Left renal pelvis (tissue), 4 donors: Measurements from ENCODE around the gene KLHL30. TPM values are rescaled to one million over a fixed set of nuclear protein-coding genes. Genes with fewer than 3 reads are reported as not detected.

Experiments used
- DNase-seq, 4 donors: peaks; one replicate each; pipeline ENCODE4 v3.0.0-alpha.2; 2013; ENCODE audit warnings: low read depth in 4 of 4, low spot score in 3 of 4
- polyA plus RNA-seq, 4 donors: library from polyadenylated mRNA; unstranded; fragments of 120-200 nt; gene quantifications; one replicate each; pipeline ENCODE4 v1.2.1, GENCODE V29; 2013; ENCODE audit not compliant: insufficient read length in 4 of 4

The KLHL30 gene
- polyA plus RNA-seq, 4 donors = 0.10 to 0.50 (median 0.31) TPM

DNA sequence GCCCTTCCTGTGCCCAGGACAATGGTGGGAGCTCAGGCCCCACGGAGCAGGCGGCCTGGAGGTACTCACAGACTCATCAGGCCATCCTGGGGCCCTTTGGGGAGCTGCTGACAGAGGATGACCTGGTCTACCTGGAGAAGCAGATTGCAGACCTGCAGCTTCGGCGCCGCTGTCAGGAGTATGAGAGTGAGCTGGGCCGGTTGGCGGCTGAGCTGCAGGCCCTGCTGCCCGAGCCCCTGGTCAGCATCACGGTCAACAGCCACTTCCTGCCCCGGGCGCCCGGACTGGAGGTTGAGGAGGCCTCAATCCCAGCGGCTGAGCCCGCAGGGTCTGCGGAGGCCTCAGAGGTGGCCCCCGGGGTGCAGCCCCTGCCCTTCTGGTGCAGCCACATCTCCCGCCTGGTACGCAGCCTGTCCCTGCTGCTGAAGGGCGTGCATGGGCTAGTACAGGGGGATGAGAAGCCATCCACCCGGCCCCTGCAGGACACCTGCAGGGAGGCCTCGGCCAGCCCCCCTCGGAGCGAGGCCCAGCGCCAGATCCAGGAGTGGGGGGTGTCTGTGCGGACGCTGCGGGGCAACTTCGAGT, 8.3 kb upstream of the KLHL30 start:
- DNase-seq = no peak

DNA sequence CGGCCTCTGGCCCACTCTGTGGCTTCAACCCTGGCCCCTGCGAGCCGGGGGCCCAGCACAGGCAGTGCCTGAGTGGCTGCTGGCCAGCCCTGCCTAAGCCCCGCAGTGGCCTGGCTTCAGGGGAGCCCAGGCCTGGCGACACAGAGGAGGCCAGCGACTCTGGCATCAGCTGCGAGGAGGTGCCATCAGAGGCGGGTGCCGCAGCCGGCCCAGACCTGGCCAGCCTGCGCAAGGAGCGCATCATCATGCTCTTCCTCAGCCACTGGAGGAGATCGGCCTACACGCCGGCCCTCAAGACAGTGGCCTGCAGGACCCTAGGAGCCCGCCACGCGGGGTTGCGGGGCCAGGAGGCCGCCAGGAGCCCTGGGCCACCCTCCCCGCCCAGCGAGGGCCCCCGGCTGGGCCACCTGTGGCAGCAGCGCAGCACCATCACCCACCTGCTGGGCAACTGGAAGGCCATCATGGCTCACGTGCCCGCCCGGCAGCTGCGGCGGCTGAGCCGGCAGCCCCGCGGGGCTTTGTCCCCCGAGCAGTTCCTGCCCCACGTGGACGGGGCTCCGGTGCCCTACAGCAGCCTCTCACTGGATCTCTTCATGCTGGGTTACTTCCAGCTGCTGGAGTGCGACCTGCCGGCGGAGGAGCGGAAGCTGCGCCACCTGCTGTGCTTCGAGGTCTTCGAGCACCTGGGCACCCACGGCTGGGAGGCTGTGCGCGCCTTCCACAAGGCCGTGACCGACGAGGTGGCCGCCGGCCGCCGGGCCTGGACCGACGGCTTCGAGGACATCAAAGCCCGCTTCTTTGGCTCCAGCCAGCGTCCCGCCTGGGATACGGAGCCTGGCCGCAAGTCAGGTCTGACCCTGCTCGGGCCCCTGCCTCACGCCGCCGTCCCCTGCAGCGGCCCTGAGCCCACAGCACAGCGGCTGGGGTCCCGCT, 7.5 kb upstream of the KLHL30 start:
- DNase-seq = no peak

DNA sequence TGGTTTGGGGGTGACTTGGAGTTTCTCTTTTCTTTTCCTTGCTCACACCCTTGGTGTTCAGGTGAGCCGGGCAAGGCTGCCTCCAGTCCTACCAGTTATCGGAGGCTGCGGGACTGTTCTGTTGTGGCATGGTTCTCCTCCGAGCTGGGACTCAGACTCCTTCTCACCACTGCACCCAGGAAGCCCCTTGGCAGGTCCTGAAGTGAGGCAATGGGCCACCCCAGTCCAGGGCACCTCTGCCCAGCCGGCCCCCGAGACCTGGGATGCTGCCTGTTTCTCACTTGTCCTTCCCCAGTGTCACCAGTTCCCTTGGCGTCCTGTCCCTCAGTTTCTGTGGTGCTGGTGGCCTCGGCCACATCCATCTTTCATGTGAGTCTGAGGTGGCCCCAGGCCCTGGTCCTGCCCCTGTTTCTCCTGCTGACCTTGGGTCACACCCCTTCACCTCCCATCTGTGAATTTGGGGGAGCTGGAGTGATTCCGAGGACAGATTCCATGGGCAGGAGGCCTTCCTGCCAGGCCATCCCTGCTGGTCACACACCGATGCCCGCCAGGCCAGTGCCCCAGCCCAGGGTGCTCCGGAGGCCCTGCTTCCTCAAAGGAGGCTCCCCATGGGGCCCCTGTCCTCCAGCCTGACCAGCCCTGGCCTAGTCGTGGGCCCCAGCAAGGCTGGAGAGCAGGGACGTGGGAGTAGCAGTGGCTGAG, 6.6 kb upstream of the KLHL30 start:
- no peak for DNase-seq

DNA sequence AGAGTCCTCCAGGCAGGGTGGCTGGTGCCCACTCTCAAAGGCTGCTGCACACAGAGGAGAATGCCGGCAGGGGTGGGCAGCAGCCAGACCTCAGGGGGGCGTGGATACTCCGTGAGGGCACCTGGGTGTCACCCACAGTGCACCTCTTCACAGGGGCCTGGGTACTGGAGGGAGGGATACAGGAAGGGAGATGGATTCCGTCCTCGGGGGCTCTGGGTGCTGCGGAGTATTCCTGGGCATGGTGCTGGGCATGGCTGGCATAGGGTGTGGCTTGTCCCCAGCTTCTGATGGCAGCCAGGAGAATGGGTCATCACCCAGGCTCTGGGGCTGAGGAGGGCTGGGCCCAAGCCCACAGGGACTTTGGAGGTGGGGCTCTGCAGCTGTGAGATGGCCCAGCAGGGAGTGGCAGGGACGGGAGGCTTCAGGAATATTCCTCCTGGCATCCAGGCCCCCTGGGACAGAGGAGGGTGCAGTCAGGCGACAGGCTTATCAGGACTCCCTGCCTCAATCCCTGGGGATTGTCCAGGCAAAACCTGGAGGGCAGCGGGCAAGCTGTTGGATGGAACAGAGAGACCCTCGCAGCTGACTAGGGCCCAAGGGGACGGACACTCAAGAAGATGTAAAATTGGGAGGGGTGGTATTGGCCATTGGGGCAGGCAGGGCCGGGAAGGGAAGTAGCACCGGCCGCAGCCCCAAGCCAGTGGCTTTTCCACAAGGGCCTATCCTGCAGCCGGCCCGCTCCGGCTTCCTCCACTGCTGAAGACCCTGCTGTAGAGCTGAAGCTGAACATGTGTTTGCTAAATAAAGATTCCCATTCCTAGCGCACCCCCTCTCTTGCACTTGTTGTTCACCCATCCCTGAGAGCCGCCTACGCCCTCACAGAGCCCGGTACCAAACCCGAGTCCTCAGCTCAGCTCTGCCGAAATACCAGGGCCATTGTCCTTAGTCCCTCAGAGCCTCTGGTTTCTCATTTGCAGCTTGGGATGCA, 5.7 kb upstream of the KLHL30 start:
- DNase-seq = no peak

DNA sequence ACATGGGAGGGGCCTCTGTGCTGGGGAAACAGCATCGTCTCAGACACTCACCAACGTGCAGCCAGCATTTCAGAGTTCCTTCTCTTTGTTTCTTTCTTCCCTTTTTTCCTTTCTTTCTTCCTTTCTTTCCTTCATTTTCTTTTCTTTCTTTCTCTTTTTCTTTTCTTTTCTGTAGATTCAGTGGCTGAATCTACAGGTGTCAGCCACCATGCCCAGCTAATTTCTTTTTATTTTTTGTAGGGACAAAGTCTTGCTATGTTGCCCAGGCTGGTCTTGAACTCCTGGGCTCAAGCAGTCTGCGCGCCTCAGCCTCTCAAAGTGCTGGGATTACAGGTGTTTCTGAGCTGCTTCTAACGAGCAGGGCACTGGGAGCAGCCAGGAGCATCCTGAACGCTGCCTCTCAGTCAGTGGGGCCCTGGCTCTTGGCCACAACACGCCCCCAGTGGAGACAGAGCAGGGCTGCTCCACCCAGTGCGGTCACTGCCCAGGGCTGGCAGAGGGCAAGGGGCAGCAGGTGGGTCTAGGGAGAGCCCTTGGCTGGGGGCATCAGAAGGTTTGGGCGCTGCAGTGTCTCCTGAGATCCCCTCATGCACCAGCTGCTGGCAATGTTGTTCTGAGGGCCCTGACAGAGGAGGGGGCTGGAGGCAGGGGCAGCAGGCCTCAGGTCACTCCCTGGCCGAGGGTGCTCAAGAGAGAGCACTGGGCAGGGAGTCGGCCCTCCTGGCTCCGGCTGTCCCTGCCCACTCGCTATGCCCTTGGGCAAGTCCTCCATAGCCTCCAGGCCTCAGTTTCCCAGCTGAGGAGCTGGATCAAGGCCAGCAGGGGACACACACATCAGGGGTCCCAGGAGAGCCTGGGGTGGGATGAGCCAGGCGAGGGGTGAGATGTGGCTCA, 4.7 kb upstream of the KLHL30 start:
- no peak for DNase-seq

DNA sequence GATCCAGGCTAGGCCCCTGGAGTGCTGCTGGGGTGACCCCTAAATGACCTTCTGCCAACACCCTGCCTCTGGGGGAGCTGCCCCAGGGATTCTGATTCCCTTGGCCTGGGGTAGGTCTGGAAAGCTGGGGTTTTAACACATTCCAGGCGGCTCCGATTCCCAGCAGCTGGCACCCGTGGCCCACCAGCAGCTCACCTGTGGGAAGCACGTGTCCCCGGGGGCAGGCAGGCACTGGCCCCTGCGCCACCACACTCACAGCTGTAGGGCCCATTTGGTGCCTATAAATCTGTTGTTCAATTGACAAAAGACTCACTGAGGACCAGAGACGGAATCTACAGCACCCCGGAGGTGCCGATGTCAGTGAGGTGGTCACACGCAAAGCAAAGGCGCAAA, 4.1 kb upstream of the KLHL30 start:
- no peak for DNase-seq

DNA sequence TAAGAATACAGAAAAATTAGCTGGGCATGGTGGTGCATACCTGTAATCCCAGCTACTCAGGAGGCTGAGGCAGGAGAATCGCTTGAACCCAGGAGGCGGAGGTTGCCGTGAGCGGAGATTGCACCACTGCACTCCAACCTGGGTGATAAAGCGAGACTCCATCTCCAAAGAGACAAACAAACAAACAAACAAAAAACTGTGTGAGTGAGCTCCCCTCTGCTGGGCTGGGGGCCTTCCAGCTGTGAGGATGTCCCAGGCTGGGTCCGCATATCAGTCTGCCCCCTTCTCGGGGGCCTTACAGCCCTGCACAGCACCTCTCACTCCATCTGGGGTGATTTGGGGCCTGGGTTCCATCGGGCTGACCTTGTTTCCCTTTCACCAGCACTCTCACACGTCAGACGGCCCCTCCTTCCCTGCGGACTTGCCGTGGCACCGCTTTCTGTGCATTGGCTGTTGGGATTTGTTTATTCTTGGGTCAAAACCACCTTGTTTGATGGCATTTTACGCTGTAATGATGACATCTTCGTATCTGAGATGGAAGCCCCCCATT, 2.8 kb upstream of the KLHL30 start:
- DNase-seq = no peak

DNA sequence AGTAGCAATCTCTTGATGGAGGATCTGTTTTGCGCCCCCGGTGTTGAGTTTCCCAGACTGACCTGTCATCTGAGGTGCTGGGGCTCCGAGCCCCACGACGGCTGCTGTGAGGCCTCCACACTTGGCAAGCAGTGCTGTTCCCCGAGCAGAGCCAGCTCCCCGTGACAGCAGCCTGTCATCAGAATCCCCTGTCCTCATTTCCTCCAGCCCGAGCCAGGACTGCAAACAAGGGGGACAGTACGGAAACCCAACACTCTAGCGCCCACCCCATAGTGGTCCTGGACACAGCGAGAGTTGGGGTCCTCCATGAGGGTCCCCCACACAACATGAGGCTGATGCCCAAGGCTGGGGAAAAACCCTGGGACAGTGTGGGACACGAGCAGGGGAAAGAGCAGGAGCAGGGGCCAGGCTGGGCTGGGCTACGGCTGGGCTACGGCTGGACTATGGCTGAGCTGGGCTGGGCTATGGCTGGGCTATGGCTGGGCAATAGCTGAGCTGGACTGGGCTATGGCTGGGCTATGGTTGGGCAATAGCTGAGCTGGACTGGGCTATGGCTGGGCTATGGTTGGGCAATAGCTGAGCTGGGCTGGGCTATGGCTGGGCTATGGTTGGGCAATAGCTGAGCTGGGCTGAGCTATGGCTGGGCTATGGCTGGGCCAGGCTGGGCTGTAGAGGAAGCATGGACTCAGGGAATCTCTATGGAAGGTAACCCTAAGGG, 1.5 kb upstream of the KLHL30 start:
- DNase-seq = no peak

DNA sequence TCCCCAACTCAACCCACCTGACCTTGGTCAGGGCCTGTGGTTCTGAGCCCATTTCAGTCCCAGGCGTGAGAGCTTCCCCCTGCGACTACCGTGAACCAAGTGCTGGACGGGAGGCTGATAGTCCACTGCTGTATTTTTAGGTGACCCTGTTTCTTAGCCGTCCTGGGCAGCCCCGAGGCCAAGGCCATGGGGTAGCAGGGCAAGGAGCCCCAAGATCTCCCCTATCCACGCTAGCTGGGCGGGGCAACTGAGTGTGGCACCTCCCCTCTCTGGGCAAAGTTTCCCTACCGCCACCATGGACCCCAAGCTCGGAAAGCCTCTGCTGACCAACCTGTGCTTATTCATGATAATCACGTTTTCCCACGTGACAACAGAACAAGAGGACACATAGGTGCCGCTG, 583 bp upstream of the KLHL30 start:
- no peak for DNase-seq

DNA sequence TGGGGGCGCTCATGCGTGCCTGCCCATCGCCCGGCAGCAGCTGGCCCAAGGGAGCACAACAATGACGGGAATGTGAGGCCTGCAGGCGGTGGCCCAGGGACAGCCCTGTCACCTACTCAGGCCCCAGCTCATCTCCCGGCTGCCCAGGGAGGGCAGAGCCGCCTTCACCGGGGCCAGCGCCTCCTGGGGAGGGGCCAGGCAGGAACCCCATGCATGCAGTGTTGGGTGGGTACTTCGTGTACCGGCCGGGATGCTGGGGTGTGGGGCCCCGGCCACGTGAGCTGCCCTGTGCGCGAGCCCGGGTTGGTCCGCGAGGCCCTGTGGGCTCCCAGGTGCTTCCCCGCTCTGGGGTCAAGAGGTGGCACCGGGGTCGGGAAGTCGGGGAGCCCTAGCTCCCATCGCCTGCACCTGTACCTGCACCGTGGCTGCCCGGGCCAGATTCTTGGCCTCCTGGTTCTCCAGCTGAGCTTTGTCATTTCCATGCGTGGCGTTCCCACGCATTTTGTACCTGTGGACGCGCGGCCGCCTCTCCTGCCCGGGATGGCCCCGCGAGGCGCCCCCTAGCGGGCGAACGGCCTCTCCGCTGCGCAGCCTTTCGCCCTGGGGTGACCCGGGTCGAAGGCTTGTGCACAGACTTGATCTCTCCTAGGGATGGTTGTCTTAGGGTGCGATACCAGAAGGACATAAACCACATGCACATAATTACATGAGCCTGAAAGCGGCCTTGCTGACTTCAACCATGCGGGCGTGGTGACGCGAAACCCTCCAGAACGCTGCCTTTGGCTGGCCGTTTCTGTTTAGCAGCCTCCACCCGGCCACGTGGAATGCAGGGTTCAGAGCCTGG, 950 bp downstream of the KLHL30 start:
- DNase-seq = no peak

DNA sequence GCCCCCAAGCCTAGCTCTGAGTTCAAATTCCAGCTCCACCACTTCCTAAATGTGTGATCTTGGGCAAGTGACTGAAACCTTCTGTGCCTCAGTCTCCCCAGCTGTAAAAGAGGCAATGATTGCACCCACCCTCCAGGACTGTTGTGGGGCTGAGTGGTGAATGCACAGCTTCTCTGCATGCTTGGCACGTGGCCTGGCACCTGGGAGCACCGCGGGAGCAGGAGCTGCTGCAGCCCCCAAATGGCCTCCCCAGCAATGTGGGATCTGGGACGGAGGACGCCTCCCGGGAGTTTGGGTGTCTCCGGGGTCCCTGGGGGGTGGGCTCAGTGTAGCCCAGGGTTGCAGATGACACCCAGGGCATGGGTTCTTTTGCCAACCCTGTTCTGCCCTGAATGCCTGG, 1.6 kb downstream of the KLHL30 start:
- no peak for DNase-seq

DNA sequence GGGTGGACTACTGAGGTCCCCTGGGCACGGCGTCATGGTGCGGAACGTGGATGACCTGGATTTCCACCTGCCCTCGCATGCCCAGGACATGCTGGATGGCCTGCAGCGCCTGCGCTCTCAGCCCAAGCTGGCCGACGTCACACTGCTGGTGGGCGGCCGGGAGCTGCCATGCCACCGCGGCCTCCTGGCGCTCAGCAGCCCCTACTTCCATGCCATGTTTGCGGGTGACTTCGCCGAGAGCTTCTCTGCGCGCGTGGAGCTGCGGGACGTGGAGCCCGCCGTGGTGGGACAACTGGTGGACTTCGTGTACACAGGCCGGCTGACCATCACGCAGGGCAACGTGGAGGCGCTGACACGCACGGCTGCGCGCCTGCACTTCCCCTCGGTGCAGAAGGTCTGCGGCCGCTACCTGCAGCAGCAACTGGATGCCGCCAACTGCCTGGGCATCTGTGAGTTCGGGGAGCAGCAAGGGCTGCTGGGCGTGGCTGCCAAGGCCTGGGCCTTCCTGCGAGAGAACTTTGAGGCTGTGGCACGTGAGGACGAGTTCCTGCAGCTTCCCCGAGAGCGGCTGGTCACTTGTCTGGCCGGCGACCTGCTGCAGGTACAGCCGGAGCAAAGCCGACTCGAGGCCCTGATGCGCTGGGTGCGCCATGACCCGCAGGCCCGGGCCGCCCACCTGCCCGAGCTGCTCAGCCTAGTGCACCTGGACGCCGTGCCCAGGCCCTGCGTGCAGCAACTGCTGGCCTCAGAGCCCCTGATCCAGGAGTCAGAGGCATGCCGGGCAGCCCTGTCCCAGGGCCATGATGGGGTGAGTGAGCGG, 2.5 kb downstream of the KLHL30 start:
- no peak for DNase-seq

DNA sequence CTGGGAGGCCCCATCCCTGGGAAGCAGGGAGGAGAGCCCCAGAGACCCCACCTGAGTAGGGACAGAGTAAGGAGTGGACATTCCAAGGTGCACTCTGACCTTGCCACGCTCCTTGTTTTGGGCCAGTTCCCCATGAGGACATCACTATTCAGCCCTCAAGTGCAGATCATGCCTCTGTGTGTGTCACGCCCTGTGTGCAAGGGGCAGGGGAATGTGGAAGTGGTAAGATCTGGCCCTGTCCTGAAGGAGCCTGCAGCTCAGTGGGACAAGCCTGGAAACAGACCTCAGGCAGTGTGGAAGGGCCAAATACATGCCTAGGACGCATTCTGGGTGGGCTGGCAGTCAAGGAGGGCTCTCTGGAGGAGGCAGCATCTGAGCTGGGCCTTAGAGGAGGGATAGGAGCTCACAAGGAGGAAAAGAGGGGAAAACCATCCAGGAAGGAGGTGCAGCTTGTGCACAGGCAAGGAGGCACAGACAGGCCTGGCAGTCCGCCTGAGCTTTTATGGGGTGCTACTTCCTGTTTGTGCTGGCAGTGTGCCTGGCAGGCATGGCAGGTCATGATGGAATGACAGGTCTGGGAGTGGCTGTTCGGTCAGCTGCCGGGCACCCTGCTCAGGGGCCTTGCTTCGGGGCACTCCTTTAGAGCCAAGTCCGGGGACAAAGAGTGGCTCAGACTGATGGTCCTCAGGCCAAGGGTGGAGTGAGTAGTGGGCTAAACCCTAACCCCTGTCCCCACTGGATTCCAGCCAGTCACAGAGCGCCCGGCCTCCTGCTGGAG, 3.3 kb downstream of the KLHL30 start:
- no peak for DNase-seq

DNA sequence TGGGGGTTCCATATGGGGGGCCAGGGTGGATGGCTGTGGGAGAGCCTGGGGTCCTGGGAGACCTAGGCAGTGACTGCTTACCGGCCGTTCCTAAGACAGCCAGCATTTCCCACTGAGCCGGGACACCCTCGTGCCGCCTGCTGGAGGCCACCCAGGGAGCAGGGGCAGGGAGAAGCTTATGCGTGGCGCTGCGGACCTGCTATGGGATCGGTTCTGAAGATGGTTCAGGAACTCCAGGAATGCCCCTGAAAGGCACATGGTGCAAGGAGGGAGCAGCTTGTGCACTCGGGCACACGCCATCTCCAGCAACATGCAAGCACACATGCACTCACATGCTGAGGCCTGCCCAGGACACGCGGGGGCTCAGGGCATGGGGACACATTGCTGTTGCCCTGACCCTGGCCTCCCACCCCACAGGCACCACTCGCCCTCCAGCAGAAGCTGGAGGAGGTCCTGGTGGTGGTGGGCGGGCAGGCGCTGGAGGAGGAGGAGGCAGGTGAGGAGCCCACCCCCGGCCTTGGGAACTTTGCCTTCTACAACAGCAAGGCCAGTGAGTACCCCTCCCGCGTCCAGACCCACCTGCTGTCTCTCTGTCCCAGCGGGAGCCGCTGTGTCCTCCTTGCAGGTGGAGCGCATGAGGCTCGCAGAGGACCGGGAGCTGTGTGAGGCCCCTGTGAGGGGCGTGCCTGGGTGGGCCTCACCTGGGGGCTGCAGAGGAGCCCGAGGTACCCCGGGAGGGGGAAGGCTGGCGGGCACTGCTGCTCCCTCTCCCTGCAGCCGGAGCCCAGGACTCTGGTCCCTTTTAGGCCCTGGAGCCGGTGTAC, 4.1 kb downstream of the KLHL30 start:
- no peak for DNase-seq
